Embryonic facial prominence (tissue), 1 donor: ENCODE measurements around the gene MLLT1.

Experiments
- DNase-seq: peaks from one replicate; pipeline ENCODE4 v3.0.0-alpha.2; 2016; ENCODE audit errors: extremely low spot score

Gene MLLT1

GRCh38 chr19:6221878-6222746, 57.7 kb downstream of the MLLT1 start:
- no peak for DNase-seq

- no peak for DNase-seq
Measured at GRCh38 chr19:6221220-6221877, 58.4 kb downstream of the MLLT1 start.

- no peak for DNase-seq
Measured at GRCh38 chr19:6220385-6221191, 59.2 kb downstream of the MLLT1 start.

GRCh38 chr19:6219586-6220290, 60.0 kb downstream of the MLLT1 start:
- DNase-seq = no peak

- no peak for DNase-seq
Measured at GRCh38 chr19:6219147-6219525, 60.6 kb downstream of the MLLT1 start.

- no peak for DNase-seq
Measured at GRCh38 chr19:6218491-6219146, 61.2 kb downstream of the MLLT1 start.

- DNase-seq = no peak
Measured at GRCh38 chr19:6217752-6218334, 61.9 kb downstream of the MLLT1 start.

GRCh38 chr19:6216996-6217751, 62.6 kb downstream of the MLLT1 start:
- DNase-seq = peak; percentile 94

- no peak for DNase-seq
Measured at GRCh38 chr19:6216236-6216995, 63.4 kb downstream of the MLLT1 start.

GRCh38 chr19:6215701-6216235, 64.0 kb downstream of the MLLT1 start:
- no peak for DNase-seq

- no peak for DNase-seq
Measured at GRCh38 chr19:6214881-6215541, 64.8 kb downstream of the MLLT1 start.

- no peak for DNase-seq
Measured at GRCh38 chr19:6213696-6214641, 65.8 kb downstream of the MLLT1 start.

- no peak for DNase-seq
Measured at GRCh38 chr19:6213266-6213595, 66.5 kb downstream of the MLLT1 start.

- DNase-seq = no peak
Measured at GRCh38 chr19:6212403-6213265, 67.1 kb downstream of the MLLT1 start.

GRCh38 chr19:6211632-6212402, 68.0 kb downstream of the MLLT1 start:
- DNase-seq = no peak
